PC-3 (cell line): ENCODE results near the gene VPS13A. TPM values are rescaled to one million over a fixed set of nuclear protein-coding genes. Genes with fewer than 3 reads are reported as not detected.

Experiments
- ATAC-seq: fragments of 200-7000 bp; cut with Tn5 transposase; 2 replicates; pipeline ENCODE4 v1.9.1; 2020; ENCODE audit warnings: mild to moderate bottlenecking, moderate library complexity
- BruUV-seq: library from RNA; stranded (reverse); fragments of 400-500 nt; replicated peaks from 2 replicates; lab custom pipeline; 2021; lab: Mats Ljungman, UMichigan
- CTCF ChIA-PET: fragments of 300-600 bp; sonication (Branson Sonifier 250); formaldehyde crosslinking; loops from one replicate; lab custom pipeline; 2022; ENCODE audit warnings: antibody characterized with exemption; lab: Charles Lee
- POLR2A ChIA-PET: fragments of 300-600 bp; sonication (Branson Sonifier 250); formaldehyde crosslinking; loops from one replicate; lab custom pipeline; 2022; ENCODE audit warnings: antibody characterized with exemption; ENCODE audit not compliant: unreplicated experiment; lab: Charles Lee
- DNase-seq: peaks from one replicate; pipeline ENCODE4 v3.0.0-alpha.2; 2015
- H2AFZ ChIP-seq: fragments of 300-600 bp; sonication (generic); 2 replicates; pipeline ENCODE4 v1.6.0; 2016; ENCODE audit warnings: antibody characterized with exemption, low read length
- H3F3A ChIP-seq: fragments of 300-600 bp; sonication (generic); one replicate; pipeline ENCODE4 v1.6.0; 2017; ENCODE audit warnings: antibody characterized with exemption, low read length, control low read depth, mild to moderate bottlenecking; ENCODE audit not compliant: unreplicated experiment
- H3K27ac ChIP-seq: fragments of 300-600 bp; sonication (generic); 2 replicates; pipeline ENCODE4 v1.5.1; 2016; ENCODE audit warnings: mild to moderate bottlenecking, low read length
- H3K27me3 ChIP-seq: fragments of 300-600 bp; sonication (generic); 2 replicates; pipeline ENCODE4 v1.6.1; 2016; ENCODE audit warnings: low read length, mixed read lengths
- H3K36me3 ChIP-seq: fragments of 300-600 bp; sonication (generic); 2 replicates; pipeline ENCODE4 v1.6.1; 2016; ENCODE audit warnings: low read depth, mixed run types, low read length, mixed read lengths
- H3K4me1 ChIP-seq: fragments of 300-600 bp; sonication (generic); 2 replicates; pipeline ENCODE4 v1.5.1; 2016; ENCODE audit warnings: low read length; ENCODE audit not compliant: insufficient read depth
- H3K4me2 ChIP-seq: fragments of 300-600 bp; sonication (generic); 2 replicates; pipeline ENCODE4 v1.6.0; 2016; ENCODE audit warnings: low read length
- H3K4me3 ChIP-seq: fragments of 300-600 bp; sonication (generic); 2 replicates; pipeline ENCODE4 v1.5.1; 2016; ENCODE audit warnings: mild to moderate bottlenecking, low read length, mixed read lengths
- H3K79me2 ChIP-seq: fragments of 300-600 bp; sonication (generic); 2 replicates; pipeline ENCODE4 v1.6.1; 2017; ENCODE audit warnings: low read length, mixed read lengths
- H3K9ac ChIP-seq: fragments of 300-600 bp; sonication (generic); 2 replicates; pipeline ENCODE4 v1.6.0; 2016; ENCODE audit warnings: mild to moderate bottlenecking, low read length
- H3K9me2 ChIP-seq: fragments of 300-600 bp; sonication (generic); replicated peaks from 2 replicates; pipeline ENCODE4 v1.6.1; 2016; ENCODE audit warnings: mixed run types, low read length, mixed read lengths
- H3K9me3 ChIP-seq: fragments of 300-600 bp; sonication (generic); 2 replicates; pipeline ENCODE4 v1.6.1; 2016; ENCODE audit warnings: low read length, mixed read lengths
- H4K20me1 ChIP-seq: fragments of 300-600 bp; sonication (generic); 2 replicates; pipeline ENCODE4 v1.6.1; 2016; ENCODE audit warnings: low read length, mixed read lengths
- EZH2 ChIP-seq: fragments of 300-600 bp; sonication (generic); IDR thresholded peaks from one replicate; pipeline ENCODE4 v1.6.1; 2017; ENCODE audit warnings: antibody characterized with exemption, mild to moderate bottlenecking, low read length; ENCODE audit not compliant: unreplicated experiment
- EZH2phosphoT487 ChIP-seq: fragments of 300-600 bp; sonication (generic); IDR thresholded peaks from 2 replicates; pipeline ENCODE4 v1.6.1; 2018; ENCODE audit warnings: mild to moderate bottlenecking, antibody characterized with exemption, low read length, borderline replicate concordance
- intact Hi-C: fragments of 100-400 bp; cut with micrococcal nuclease; formaldehyde crosslinking; loops from 2 replicates; pipeline ENCODE4 v1.9.0; 2023
- total RNA-seq: library from RNA; depleted of rRNA; stranded (reverse); fragments of >200 nt; gene quantifications from 2 replicates; pipeline ENCODE4 v1.2.3, GENCODE V29; 2014
- TF ChIP-seq, protein P1 (sequence below): fragments of 300-600 bp; sonication (generic); conservative IDR thresholded peaks from 2 replicates; pipeline ENCODE4 v1.5.1; 2017; ENCODE audit warnings: antibody characterized with exemption, low read depth, mild to moderate bottlenecking, low read length

The VPS13A gene
- total RNA-seq, 1 experiment from 2014 or later: 17.5 TPM

GRCh38 chr9:77442436-77442835 lies 265.1 kb downstream of the VPS13A start:
- TF ChIP-seq EZH2: no peak
- TF ChIP-seq, protein P1, sequence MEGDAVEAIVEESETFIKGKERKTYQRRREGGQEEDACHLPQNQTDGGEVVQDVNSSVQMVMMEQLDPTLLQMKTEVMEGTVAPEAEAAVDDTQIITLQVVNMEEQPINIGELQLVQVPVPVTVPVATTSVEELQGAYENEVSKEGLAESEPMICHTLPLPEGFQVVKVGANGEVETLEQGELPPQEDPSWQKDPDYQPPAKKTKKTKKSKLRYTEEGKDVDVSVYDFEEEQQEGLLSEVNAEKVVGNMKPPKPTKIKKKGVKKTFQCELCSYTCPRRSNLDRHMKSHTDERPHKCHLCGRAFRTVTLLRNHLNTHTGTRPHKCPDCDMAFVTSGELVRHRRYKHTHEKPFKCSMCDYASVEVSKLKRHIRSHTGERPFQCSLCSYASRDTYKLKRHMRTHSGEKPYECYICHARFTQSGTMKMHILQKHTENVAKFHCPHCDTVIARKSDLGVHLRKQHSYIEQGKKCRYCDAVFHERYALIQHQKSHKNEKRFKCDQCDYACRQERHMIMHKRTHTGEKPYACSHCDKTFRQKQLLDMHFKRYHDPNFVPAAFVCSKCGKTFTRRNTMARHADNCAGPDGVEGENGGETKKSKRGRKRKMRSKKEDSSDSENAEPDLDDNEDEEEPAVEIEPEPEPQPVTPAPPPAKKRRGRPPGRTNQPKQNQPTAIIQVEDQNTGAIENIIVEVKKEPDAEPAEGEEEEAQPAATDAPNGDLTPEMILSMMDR: no peak
- TF ChIP-seq EZH2phosphoT487: no peak
- BruUV-seq: no TSS peak
- Histone ChIP-seq H3K9me3 (no peaks in the 10 kb centered on the region), H3K9me2 (no peaks in the 10 kb centered on the region), H3K36me3 (no peaks in the 10 kb centered on the region), H4K20me1 (no peaks in the 10 kb centered on the region), H3K27me3 (no peaks in the 10 kb centered on the region), H2AFZ (no peak overlapping the region), H3K79me2 (no peaks in the 10 kb centered on the region), H3F3A (no peaks in the 10 kb centered on the region), H3K4me2 (no peak overlapping the region), H3K27ac (no peak overlapping the region), H3K4me1 (no peaks in the 10 kb centered on the region), H3K9ac (no peak overlapping the region), H3K4me3 (no peak overlapping the region)
- POLR2A ChIA-PET: no interaction called here
- CTCF ChIA-PET: no interaction called here
- intact Hi-C loops: no loop called here
- ATAC-seq (no peak), DNase-seq (no peak)

DNA sequence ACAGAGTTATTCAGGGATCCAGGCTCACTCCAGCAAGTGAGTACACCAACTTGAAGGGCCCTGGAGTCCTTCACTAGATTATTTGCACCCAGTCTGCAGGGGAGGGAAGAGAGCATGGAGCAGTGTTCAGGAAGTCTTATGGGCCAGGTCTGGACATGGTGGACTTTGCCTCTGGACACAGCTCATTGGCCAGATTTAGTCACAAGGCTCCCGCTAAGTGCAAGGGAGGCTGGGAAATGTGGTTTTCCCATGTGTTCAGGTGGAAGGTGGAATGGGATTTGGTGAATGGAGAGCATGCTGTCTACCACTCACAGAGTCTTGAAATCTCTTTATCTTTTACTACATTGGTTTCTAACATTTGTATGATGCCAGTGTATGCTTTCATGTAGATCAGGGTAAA lies 270.3 kb downstream of the VPS13A start:
- Histone ChIP-seq H3K4me3 (no peak overlapping the region), H3K79me2 (no peaks in the 10 kb centered on the region), H3F3A (no peaks in the 10 kb centered on the region), H4K20me1 (no peaks in the 10 kb centered on the region), H3K9me3 (no peaks in the 10 kb centered on the region), H3K9ac (no peak overlapping the region), H3K27me3 (no peaks in the 10 kb centered on the region), H2AFZ (no peak overlapping the region), H3K4me1 (no peaks in the 10 kb centered on the region), H3K9me2 (no peaks in the 10 kb centered on the region), H3K4me2 (no peak overlapping the region), H3K27ac (no peak overlapping the region), H3K36me3 (no peaks in the 10 kb centered on the region)
- ATAC-seq (no peak), DNase-seq (no peak)
- intact Hi-C loops: no loop called here
- POLR2A ChIA-PET: no interaction called here
- BruUV-seq: no TSS peak
- TF ChIP-seq, protein P1: no peak
- TF ChIP-seq EZH2 (no peak), EZH2phosphoT487 (no peak)
- CTCF ChIA-PET: no interaction called here

- ChIA-PET POLR2A (no interaction called here), CTCF (no interaction called here)
- no peaks in the 10 kb centered on the region for H3K27me3 ChIP-seq
- no peak overlapping the region for H3K27ac ChIP-seq
- no peaks in the 10 kb centered on the region for H3K9me2 ChIP-seq
- no peak overlapping the region for H3K4me2 ChIP-seq
- TF ChIP-seq, protein P1: peak; percentile 33; the same call in 1 of the 2 replicates
- no peak for TF ChIP-seq EZH2phosphoT487
- intact Hi-C loops: no loop called here
- ATAC-seq (no peak), DNase-seq (peak; percentile 11)
- no peak overlapping the region for H3K9ac ChIP-seq
- no peaks in the 10 kb centered on the region for H3K4me1 ChIP-seq
- no peaks in the 10 kb centered on the region for H3K79me2 ChIP-seq
- no peaks in the 10 kb centered on the region for H3F3A ChIP-seq
- no peak overlapping the region for H2AFZ ChIP-seq
- no peak overlapping the region for H3K4me3 ChIP-seq
- no peaks in the 10 kb centered on the region for H4K20me1 ChIP-seq
- H3K36me3 ChIP-seq: no peaks in the 10 kb centered on the region
- no TSS peak for BruUV-seq
- H3K9me3 ChIP-seq: no peaks in the 10 kb centered on the region
Measured at GRCh38 chr9:77449240-77450084, 272.1 kb downstream of the VPS13A start.
